SK-N-SH (cell line): ENCODE data around the gene TMUB1.

Source experiments
- CHD2 ChIP-seq: fragments of 150-350 bp; IDR thresholded peaks from 2 replicates; pipeline ENCODE4 v1.6.1; 2018; ENCODE audit warnings: low read length; ENCODE audit not compliant: partially characterized antibody
- FOXM1 ChIP-seq: IDR thresholded peaks from 2 replicates; pipeline ENCODE4 v1.4.0; 2012; ENCODE audit warnings: low read depth, mild to moderate bottlenecking
- MEF2A ChIP-seq: IDR thresholded peaks from 2 replicates; pipeline ENCODE4 v1.4.0; 2012; ENCODE audit warnings: low read depth, borderline replicate concordance
- MXI1 ChIP-seq: IDR thresholded peaks from 2 replicates; pipeline ENCODE4 v1.6.1; 2012; ENCODE audit warnings: mild to moderate bottlenecking, low read depth, low read length, improper control_type of control experiment
- RCOR1 ChIP-seq: fragments of 150-350 bp; IDR thresholded peaks from 2 replicates; pipeline ENCODE4 v1.6.1; 2017; ENCODE audit warnings: antibody characterized with exemption, low read length
- REST ChIP-seq: IDR thresholded peaks from 2 replicates; pipeline ENCODE4 v1.6.1; 2012; ENCODE audit warnings: mild to moderate bottlenecking, low read depth, low read length, moderate library complexity
- RXRA ChIP-seq: IDR thresholded peaks from 2 replicates; pipeline ENCODE4 v1.4.0; 2012; ENCODE audit warnings: low read depth, mild to moderate bottlenecking, borderline replicate concordance
- TCF12 ChIP-seq: IDR thresholded peaks from 2 replicates; pipeline ENCODE4 v1.4.0; 2012
- TF ChIP-seq, protein P1 (sequence below): fragments of 200-600 bp; sonication (generic); IDR thresholded peaks from 2 replicates; pipeline ENCODE4 v1.6.1; 2017; ENCODE audit warnings: antibody characterized with exemption, mild to moderate bottlenecking, moderate library complexity

GRCh38 chr7:151107882-151108281 is 24.6 kb upstream of the TMUB1 start:
- TF ChIP-seq CHD2 (no peak), MXI1 (no peak), FOXM1 (no peak), RXRA (no peak), RCOR1 (no peak), MEF2A (no peak), TCF12 (no peak), REST (no peak)
- TF ChIP-seq, protein P1, sequence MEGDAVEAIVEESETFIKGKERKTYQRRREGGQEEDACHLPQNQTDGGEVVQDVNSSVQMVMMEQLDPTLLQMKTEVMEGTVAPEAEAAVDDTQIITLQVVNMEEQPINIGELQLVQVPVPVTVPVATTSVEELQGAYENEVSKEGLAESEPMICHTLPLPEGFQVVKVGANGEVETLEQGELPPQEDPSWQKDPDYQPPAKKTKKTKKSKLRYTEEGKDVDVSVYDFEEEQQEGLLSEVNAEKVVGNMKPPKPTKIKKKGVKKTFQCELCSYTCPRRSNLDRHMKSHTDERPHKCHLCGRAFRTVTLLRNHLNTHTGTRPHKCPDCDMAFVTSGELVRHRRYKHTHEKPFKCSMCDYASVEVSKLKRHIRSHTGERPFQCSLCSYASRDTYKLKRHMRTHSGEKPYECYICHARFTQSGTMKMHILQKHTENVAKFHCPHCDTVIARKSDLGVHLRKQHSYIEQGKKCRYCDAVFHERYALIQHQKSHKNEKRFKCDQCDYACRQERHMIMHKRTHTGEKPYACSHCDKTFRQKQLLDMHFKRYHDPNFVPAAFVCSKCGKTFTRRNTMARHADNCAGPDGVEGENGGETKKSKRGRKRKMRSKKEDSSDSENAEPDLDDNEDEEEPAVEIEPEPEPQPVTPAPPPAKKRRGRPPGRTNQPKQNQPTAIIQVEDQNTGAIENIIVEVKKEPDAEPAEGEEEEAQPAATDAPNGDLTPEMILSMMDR = no peak
